ENCODE results near the gene MIP.
"Not testable (repeated sequence)": the region's sequence is repeated elsewhere in the genome, so short reads cannot be mapped to it uniquely, and the experiment has no call there.

The MIP gene

DNA sequence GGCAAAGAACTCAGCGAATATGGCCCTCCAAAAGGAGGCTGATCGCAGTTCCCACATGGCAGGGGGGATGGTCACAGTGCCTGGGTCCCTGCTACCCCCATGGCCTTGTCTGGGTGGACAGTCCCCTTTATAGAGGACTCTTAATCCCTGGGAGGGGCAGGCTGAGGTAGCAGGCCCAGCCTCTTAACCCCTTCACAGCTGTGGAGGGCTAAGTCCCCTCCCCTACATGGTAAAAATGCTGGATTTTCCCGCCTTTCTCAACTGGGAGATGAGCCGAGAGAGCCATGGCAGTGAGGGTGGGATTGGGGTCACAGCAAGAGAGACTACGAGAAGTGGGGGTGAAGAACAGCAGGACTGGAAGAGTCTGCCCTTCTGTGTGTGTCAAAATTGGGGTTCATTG lies at the start of gene MIP:
Gene MIP (minus strand): TSS at position 101 of the 400 bp plus-strand sequence. CDS start 44 bp downstream, at position 57.
- no peak for DNase-seq

- not testable (repeated sequence) for DNase-seq
Measured at GRCh38 chr12:56499879-56500278, 45.4 kb upstream of the MIP start.

- DNase-seq = not testable (repeated sequence)
Measured at GRCh38 chr12:56499452-56499851, 45.0 kb upstream of the MIP start.

- DNase-seq = not testable (repeated sequence)
Measured at GRCh38 chr12:56498126-56498902, 43.9 kb upstream of the MIP start.

- DNase-seq = peak; percentile 22 to 63
Measured at GRCh38 chr12:56496704-56497103, 42.2 kb upstream of the MIP start.

GRCh38 chr12:56494481-56494880 lies 40.0 kb upstream of the MIP start:
- not testable (repeated sequence) for DNase-seq

DNA sequence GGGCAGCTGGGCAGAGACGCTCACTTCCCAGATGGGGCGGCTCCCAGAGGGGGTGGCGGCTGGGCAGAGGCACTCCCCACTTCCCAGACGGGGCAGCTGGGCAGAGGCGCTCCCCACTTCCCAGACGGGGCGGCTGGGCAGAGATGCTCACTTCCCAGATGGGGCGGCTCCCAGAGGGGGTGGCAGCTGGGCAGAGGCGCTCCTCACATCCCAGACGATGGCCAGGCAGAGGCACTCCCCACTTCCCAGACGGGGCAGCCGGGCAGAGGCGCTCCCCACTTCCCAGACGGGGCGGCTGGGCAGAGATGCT lies 39.6 kb upstream of the MIP start:
- not testable (repeated sequence) for DNase-seq

- not testable (repeated sequence) for DNase-seq
Measured at GRCh38 chr12:56493409-56494105, 39.1 kb upstream of the MIP start.

DNA sequence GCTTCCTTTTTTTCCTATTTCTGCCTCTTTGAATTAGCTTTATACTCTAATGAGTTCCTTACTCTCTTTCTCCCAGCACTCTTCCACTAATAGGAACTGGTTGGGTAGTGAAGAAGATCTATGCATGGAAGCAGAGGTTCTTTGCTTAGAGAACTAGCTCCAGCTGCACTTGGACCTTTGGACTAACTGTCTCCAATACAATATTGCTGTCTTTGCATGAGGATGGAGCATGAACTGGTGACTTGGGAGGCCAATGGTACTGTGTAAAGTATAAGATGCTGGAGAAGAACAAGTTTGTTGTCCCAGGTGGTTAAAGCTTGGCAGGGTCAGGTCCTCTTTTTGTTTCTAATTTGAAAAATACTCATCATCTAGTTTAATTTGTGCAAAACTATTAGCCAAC lies 35.9 kb upstream of the MIP start:
- no peak for DNase-seq

- peak; percentile 81 to 86 for DNase-seq
Measured at GRCh38 chr12:56488041-56488955, 33.8 kb upstream of the MIP start, which contains the start of gene GLS2. Gene GLS2, minus strand, starts transcription at chr12:56488161. Its CDS starts 43 bp downstream, at chr12:56488118.

- no peak for DNase-seq
Measured at GRCh38 chr12:56487448-56488040, 33.1 kb upstream of the MIP start.

DNA sequence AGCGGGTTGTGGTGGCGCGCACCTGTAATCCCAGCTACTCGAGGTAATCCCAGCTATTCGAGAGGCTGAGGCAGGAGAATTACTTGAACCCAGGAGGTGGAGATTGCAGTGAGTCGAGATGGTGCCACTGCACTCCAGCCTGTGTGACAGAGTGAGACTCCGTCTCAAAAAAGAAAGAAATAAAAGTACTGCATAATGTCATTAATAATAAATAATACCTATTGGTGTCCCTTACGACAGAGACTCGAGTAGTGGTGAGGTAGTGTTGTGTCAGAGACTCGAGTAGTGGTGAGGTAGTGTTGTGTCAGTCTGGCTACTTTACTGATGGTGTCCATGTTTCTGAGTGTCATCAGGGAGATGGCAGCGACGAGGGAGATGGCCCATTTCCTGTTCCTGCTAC lies 32.2 kb upstream of the MIP start:
- DNase-seq = no peak

- no peak for DNase-seq
Measured at GRCh38 chr12:56484566-56484965, 30.1 kb upstream of the MIP start.

DNA sequence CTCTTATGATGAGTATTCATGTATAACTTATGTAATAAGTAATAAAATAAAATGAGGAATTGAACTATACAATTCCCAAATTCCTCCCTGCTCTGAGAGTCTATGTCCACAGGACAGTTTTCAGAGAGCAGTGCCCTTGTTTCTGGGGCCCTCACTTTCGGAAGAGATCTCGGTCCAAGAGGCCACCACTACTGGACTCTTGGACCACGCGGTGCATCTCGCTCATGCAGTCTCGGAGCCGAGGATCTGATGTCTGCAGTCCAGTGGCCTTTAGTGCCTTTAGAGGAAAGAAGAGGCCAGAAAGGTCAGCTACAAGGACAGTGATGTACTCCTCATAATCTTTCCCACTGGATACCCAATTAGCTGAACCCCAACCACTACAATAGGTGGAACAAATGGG lies 25.2 kb upstream of the MIP start:
- DNase-seq = no peak

DNA sequence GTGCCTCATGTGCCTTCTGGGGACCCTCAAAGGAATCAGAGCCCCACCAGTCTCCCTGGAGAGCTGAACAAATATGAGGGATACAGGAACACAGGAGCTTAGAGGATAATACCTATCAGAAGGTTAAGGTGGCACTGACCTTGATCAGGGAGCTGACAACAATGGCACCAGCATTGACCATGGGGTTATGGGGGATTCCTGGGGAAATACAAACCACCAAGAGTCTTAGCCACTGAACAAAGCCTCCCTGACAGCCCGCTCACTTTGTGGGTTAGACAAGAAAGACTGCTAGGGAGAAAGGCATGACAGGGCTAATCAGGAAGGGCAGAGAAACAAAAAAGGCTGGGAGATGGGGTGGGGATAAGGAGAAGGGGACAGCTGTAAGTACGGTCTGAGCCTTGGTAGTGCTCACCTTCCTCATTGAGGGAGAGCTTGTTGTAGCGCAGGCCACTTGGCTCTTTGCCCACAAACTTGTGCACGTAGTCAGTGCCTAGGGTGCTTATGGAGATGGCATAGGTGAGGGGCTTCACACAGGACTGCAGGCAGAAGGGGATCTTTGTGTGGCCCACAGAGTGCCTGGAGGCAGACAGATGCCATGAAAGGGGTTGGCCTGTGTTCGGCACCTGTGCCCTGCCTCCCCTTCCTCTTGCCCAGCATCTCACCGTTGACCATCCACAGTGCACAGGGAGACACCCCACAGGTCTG lies 23.2 kb upstream of the MIP start:
- DNase-seq = no peak

DNA sequence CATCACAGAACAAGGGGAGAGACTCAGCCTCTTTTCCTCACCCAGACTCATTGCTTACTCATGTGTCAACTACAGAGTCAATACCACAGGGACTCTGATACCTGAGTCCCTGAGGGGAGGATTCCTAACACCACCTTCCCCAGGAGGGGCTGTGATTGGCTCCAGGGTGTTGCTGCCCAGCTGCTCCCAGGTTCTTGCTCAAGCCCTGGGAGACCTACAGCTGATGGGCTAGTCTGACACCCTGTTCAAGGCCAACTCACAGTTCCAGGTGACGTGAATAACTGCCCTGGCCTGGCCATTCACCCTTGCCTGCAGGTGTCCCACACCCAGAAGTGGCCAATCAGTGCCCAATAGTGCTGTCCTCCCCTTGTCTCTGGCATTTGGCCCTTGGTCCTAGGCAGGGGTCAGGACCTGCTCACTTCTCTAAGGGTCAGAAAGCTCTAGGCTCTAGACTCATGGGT lies 22.5 kb upstream of the MIP start:
- no peak for DNase-seq

DNA sequence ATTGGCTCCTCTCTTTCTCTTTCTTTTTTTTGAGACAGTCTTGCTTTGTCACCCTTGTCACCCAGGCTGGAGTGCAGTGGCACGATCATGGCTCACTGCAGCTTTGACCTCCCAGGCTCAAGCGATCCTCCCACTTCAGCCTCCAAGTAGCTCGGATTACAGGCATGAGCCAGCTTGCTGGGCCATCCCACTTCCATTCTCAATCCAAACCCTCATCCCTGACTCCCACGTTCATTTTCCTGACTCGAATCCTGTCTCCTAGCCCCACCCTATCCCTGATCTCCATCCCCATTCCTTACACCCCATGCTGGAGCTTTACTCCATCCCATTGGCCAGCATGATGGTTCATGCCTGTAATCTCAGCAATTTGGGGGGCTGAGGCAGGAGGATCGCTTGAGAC lies 21.7 kb upstream of the MIP start:
- DNase-seq = no peak

DNA sequence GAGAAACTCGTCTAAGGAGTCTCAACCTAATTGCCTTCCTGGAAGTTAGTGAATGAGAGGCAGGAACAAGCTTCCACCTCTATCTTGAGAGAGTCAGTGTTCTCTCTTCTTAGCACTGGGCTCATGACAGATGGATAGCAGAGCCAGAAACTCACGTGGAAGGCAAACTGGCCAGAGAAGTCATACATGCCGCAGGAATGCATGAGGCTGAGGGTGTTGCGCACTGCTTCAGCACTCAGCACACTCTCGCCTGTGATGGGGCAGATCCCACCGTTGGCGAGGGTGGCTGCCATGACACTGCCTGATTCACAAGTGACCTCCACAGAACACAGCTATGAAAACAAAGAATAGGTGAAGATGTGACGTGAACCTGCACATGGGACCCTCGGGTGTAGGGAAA lies 19.9 kb upstream of the MIP start:
- DNase-seq = no peak

DNA sequence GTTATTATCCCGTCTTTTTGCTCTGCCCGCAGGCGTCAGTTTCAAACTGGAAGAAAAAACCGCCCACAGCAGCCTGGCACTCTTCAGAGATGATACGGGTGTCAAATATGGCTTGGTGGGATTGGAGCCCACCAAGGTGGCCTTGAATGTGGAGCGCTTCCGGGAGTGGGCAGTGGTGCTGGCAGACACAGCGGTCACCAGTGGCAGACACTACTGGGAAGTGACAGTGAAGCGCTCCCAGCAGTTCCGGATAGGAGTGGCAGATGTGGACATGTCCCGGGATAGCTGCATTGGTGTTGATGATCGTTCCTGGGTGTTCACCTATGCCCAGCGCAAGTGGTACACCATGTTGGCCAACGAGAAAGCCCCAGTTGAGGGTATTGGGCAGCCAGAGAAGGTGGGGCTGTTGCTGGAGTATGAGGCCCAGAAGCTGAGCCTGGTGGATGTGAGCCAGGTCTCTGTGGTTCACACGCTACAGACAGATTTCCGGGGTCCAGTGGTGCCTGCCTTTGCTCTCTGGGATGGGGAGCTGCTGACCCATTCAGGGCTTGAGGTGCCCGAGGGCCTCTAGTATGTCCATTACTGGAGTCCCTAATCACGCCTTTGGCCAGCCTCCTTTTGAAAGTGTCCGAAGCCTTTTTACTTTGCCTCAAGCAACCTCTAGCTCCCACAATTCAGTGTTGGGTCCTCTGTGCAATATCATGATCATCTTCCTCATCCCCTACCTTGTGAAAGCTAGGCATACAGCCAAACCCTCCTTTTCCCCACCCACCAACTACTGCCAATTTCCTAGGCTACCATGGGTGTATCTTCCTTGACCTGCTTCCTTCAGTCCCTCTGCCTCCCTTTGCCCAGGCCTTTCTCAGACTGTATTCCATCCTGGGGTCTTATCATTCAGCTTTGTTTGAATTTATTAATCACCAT lies 14.8 kb upstream of the MIP start:
- peak in 1 of 2 donors; percentile 5 for DNase-seq

DNA sequence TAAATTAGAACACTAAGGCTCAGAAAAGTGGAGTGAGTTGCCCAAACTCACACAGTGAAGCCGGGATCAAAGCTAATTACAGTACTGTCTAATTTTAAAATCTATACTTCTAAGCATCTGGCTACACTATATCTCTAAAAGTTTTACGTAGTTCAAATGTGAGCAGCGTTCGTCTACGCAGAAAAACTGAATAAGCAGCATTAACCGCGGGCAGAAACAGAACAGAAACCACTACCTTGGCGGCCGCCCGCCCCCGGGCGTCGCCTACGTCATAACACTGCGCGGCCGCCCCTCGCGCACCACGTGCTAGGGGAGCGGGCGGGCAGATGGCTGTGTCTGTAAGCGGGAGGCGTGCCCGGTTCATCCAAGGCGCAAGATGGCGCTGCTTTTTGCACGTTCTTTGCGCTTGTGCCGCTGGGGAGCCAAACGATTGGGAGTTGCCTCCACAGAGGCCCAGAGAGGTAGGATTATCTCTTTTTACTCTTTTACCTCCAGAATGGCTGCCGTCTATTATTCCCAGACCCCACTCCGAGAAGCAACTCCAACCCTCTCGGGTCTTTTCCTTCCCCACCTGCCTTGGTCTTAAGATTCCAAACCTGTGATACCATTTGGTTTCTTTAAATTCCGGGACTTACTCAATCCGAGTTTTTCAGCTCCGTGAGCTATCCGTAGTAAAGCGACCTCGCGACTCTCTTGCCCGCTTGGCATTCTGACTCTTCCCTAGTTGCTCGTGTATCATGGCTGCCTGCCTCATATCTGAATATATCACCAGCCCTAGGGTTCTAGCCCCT lies 14.0 kb upstream of the MIP start, which contains the start of gene SPRYD4:
Gene SPRYD4 (plus strand): TSS at position 363 of the 791 bp plus-strand sequence. CDS start 14 bp downstream, at position 377.
- peak; percentile 95 for DNase-seq
